IMR-90 (cell line): ENCODE results near the gene HSD3B2. TPM values are rescaled to one million over a fixed set of nuclear protein-coding genes. Genes with fewer than 3 reads are reported as not detected.
"Not testable (repeated sequence)": the region's sequence is repeated elsewhere in the genome, so short reads cannot be mapped to it uniquely, and the experiment has no call there.

Source experiments
- ATAC-seq: fragments of 200-7000 bp; cut with Tn5 transposase; 2 replicates; pipeline ENCODE4 v1.9.1; 2020; ENCODE audit warnings: low read depth, mild to moderate bottlenecking, moderate library complexity
- BruUV-seq: library from RNA; stranded (reverse); fragments of 400-500 nt; replicated peaks from 2 replicates; lab custom pipeline; 2021; lab: Mats Ljungman, UMichigan
- CTCF ChIA-PET: fragments of 300-600 bp; formaldehyde crosslinking; extraction: SDS; loops from one replicate; lab custom pipeline; 2021; ENCODE audit warnings: antibody characterized with exemption; lab: Yijun Ruan, JAX
- POLR2A ChIA-PET: fragments of 300-600 bp; sonication (Branson Sonifier 250); formaldehyde crosslinking; loops from one replicate; lab custom pipeline; 2022; ENCODE audit warnings: antibody characterized with exemption; ENCODE audit not compliant: unreplicated experiment; lab: Charles Lee
- DNase-seq: peaks from one replicate; pipeline ENCODE4 v3.0.0; 2013
- H2AFZ ChIP-seq: replicated peaks from 2 replicates; pipeline ENCODE3; 2013; ENCODE audit warnings: low read length, mild to moderate bottlenecking; ENCODE audit not compliant: poor library complexity
- H2AK5ac ChIP-seq: 2 replicates; pipeline ENCODE4 v1.6.1; 2013; ENCODE audit warnings: low read depth, low read length, inconsistent platforms
- H2AK9ac ChIP-seq: replicated peaks from 2 replicates; pipeline ENCODE3; 2013; ENCODE audit warnings: mild to moderate bottlenecking, low read depth, low read length, moderate library complexity; ENCODE audit not compliant: poor library complexity
- H2BK120ac ChIP-seq: 2 replicates; pipeline ENCODE4 v1.6.1; 2013; ENCODE audit warnings: low read depth, low read length, inconsistent platforms
- H2BK15ac ChIP-seq: 3 replicates; pipeline ENCODE4 v1.6.1; 2013; ENCODE audit warnings: low read depth, low read length, inconsistent platforms
- H2BK20ac ChIP-seq: 2 replicates; pipeline ENCODE4 v1.6.1; 2013; ENCODE audit warnings: low read depth, mild to moderate bottlenecking, inconsistent platforms, low read length, moderate library complexity
- H2BK5ac ChIP-seq: 2 replicates; pipeline ENCODE4 v1.6.1; 2013; ENCODE audit warnings: mild to moderate bottlenecking, low read depth, low read length, inconsistent platforms; ENCODE audit not compliant: poor library complexity, severe bottlenecking
- H3K14ac ChIP-seq: replicated peaks from 2 replicates; pipeline ENCODE4 v1.6.1; 2013; ENCODE audit warnings: low read depth, low read length, inconsistent platforms
- H3K18ac ChIP-seq: 2 replicates; pipeline ENCODE4 v1.6.1; 2013; ENCODE audit warnings: low read depth, low read length, control low read depth
- H3K23ac ChIP-seq: 2 replicates; pipeline ENCODE4 v1.6.1; 2013; ENCODE audit warnings: low read depth, low read length, inconsistent platforms
- H3K27ac ChIP-seq: 2 replicates; pipeline ENCODE4 v1.5.1; 2013; ENCODE audit warnings: mild to moderate bottlenecking, control low read depth, low read length; ENCODE audit not compliant: insufficient read depth
- H3K27me3 ChIP-seq: 2 replicates; pipeline ENCODE4 v1.6.1; 2013; ENCODE audit warnings: low read length; ENCODE audit not compliant: control insufficient read depth, insufficient read depth
- H3K36me3 ChIP-seq: 2 replicates; pipeline ENCODE4 v1.6.1; 2013; ENCODE audit warnings: low read length, mixed read lengths; ENCODE audit not compliant: control insufficient read depth, insufficient read depth
- H3K4ac ChIP-seq: 2 replicates; pipeline ENCODE4 v1.6.1; 2013; ENCODE audit warnings: low read depth, low read length, inconsistent platforms
- H3K4me1 ChIP-seq: 2 replicates; pipeline ENCODE4 v1.6.1; 2013; ENCODE audit warnings: low read length, mixed read lengths; ENCODE audit not compliant: control insufficient read depth, insufficient read depth
- H3K4me2 ChIP-seq: 2 replicates; pipeline ENCODE4 v1.6.1; 2013; ENCODE audit warnings: low read depth, mild to moderate bottlenecking, control low read depth, low read length, moderate library complexity
- H3K4me3 ChIP-seq: 2 replicates; pipeline ENCODE4 v1.5.1; 2013; ENCODE audit warnings: low read depth, mild to moderate bottlenecking, control low read depth, low read length, moderate library complexity; ENCODE audit not compliant: insufficient read depth
- H3K56ac ChIP-seq: 2 replicates; pipeline ENCODE4 v1.6.1; 2013; ENCODE audit warnings: low read length, inconsistent platforms; ENCODE audit not compliant: insufficient read depth; ENCODE audit errors: extremely low read depth
- H3K79me1 ChIP-seq, 2 experiments: 2 replicates each; pipeline ENCODE4 v1.6.1; 2013; ENCODE audit warnings: low read length in 2 of 2, inconsistent platforms in 1 of 2, low read depth in 1 of 2
- H3K9ac ChIP-seq: 2 replicates; pipeline ENCODE4 v1.6.1; 2013; ENCODE audit warnings: low read depth, low read length, control low read depth
- H3K9me1 ChIP-seq: 2 replicates; pipeline ENCODE4 v1.6.1; 2013; ENCODE audit warnings: low read length, inconsistent platforms; ENCODE audit not compliant: insufficient read depth
- H3K9me3 ChIP-seq: 2 replicates; pipeline ENCODE4 v1.6.1; 2013; ENCODE audit warnings: low read length; ENCODE audit not compliant: control insufficient read depth, insufficient read depth
- H4K20me1 ChIP-seq: 2 replicates; pipeline ENCODE4 v1.6.1; 2013; ENCODE audit warnings: low read length, inconsistent platforms; ENCODE audit not compliant: insufficient read depth
- H4K5ac ChIP-seq: 2 replicates; pipeline ENCODE4 v1.6.1; 2013; ENCODE audit warnings: mild to moderate bottlenecking, low read depth, low read length, control low read depth
- H4K8ac ChIP-seq, 2 experiments: 2 replicates each; pipeline ENCODE4 v1.6.1; 2013; ENCODE audit warnings: low read depth in 2 of 2, low read length in 2 of 2, control low read depth in 1 of 2, inconsistent platforms in 1 of 2
- H4K91ac ChIP-seq: 2 replicates; pipeline ENCODE4 v1.6.1; 2013; ENCODE audit warnings: low read depth, low read length, inconsistent platforms; ENCODE audit not compliant: insufficient read depth
- POLR2A ChIP-seq: IDR thresholded peaks from 2 replicates; pipeline ENCODE4 v1.6.1; 2012; ENCODE audit warnings: mild to moderate bottlenecking, low read depth, low read length
- RAD21 ChIP-seq: IDR thresholded peaks from 2 replicates; pipeline ENCODE4 v1.6.1; 2012; ENCODE audit warnings: low read length, improper control_type of control experiment
- WGBS, 2 experiments: methylation state at CpG; one replicate each; pipeline versions ENCODE4 v1.1.5 to v1.1.7; 2013; ENCODE audit warnings: missing lambda C conversion rate in 2 of 2; ENCODE audit not compliant: insufficient read length in 1 of 2; ENCODE audit errors: extremely low coverage in 2 of 2; 5-methylcytosine and 5-hydroxymethylcytosine counted together
- dilution Hi-C: fragments of 300-500 bp; cut with HindIII; formaldehyde crosslinking; loops from one replicate; pipeline ENCODE4 v1.14.3; 2018; ENCODE audit warnings: low sequenced_read_pairs; ENCODE audit not compliant: unreplicated experiment
- in situ Hi-C: fragments of 300-500 bp; cut with MboI; formaldehyde crosslinking; loops from 3 replicates; pipeline ENCODE4 v1.14.3; 2019; ENCODE audit warnings: low sequenced_read_pairs, inconsistent platforms, mixed read lengths
- intact Hi-C: fragments of 100-400 bp; cut with micrococcal nuclease; formaldehyde crosslinking; loops from 2 replicates; pipeline ENCODE4 v1.10.0; 2022
- polyA plus RNA-seq, 3 experiments: library from polyadenylated mRNA; depleted of rRNA; stranded (reverse); fragments of >200 nt; gene quantifications; 2 replicates each; pipeline ENCODE4 v1.2.3, GENCODE V29; 2012; ENCODE audit warnings: low replicate concordance in 1 of 3
- total RNA-seq: library from RNA; depleted of rRNA; stranded (reverse); fragments of >200 nt; gene quantifications from 2 replicates; pipeline ENCODE4 v1.2.3, GENCODE V29; 2012
- TF ChIP-seq, protein P1 (sequence below): conservative IDR thresholded peaks from 2 replicates; pipeline ENCODE4 v1.5.1; 2012; ENCODE audit warnings: mild to moderate bottlenecking, low read depth, low read length, improper control_type of control experiment

HSD3B2 gene
- total and polyA plus RNA-seq, 2 of the 4 experiments (the other 2 are of a cell fraction): not detected

DNA sequence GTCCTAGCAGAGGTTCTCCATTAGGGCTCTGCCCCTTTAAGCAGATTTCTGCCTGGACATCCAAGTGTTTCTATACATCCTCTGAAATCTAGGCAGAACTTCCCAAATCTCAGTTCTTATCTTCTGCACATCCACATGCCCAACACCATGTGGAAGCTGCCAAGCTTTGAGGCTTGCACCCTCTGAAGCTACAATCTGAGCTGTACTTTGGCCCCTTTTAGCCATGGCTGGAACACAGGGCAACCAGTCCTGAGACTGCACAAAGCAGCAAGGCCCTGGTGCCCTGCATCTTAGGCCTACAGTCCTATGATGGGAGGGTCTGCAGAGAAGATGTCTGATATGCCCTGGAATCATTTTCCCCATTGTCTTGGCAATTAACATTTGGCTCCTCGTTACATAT lies 38.4 kb upstream of the HSD3B2 start:
- Histone ChIP-seq H3K9ac (no peak overlapping the region), H2AK5ac (no peak overlapping the region), H3K56ac (no peak overlapping the region), H3K4ac (no peak overlapping the region), H2AK9ac (no peak overlapping the region), H3K4me2 (no peak overlapping the region), H3K18ac (no peak overlapping the region), H3K9me3 (no peaks in the 10 kb centered on the region), H3K27ac (no peak overlapping the region), H4K8ac (no peak overlapping the region), H2BK120ac (no peak overlapping the region), H3K14ac (no peak overlapping the region), H3K9me1 (no peaks in the 10 kb centered on the region), H2BK5ac (no peak overlapping the region), H4K91ac (no peak overlapping the region), H4K5ac (no peak overlapping the region), H3K27me3 (no peaks in the 10 kb centered on the region), H2BK20ac (no peak overlapping the region), H3K23ac (no peak overlapping the region), H3K4me3 (no peak overlapping the region), H2AFZ (no peak overlapping the region), H3K4me1 (no peaks in the 10 kb centered on the region), H2BK15ac (no peak overlapping the region), H4K20me1 (no peaks in the 10 kb centered on the region), H3K79me1 (no peaks in the 10 kb centered on the region), H3K36me3 (no peaks in the 10 kb centered on the region)
- no peak for DNase-seq
- WGBS, 2 experiments: no CpG with 5 or more reads among the region's 1 CpG
- intact Hi-C loops: no loop called here
- POLR2A ChIA-PET: no interaction called here
- BruUV-seq: no TSS peak
- in situ Hi-C loops: no loop called here
- no peak for TF ChIP-seq RAD21
- TF ChIP-seq, protein P1, sequence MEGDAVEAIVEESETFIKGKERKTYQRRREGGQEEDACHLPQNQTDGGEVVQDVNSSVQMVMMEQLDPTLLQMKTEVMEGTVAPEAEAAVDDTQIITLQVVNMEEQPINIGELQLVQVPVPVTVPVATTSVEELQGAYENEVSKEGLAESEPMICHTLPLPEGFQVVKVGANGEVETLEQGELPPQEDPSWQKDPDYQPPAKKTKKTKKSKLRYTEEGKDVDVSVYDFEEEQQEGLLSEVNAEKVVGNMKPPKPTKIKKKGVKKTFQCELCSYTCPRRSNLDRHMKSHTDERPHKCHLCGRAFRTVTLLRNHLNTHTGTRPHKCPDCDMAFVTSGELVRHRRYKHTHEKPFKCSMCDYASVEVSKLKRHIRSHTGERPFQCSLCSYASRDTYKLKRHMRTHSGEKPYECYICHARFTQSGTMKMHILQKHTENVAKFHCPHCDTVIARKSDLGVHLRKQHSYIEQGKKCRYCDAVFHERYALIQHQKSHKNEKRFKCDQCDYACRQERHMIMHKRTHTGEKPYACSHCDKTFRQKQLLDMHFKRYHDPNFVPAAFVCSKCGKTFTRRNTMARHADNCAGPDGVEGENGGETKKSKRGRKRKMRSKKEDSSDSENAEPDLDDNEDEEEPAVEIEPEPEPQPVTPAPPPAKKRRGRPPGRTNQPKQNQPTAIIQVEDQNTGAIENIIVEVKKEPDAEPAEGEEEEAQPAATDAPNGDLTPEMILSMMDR: no peak
- TF ChIP-seq POLR2A: no peak
- dilution Hi-C loops: no loop called here
- CTCF ChIA-PET: no interaction called here
- ATAC-seq: no peak

DNA sequence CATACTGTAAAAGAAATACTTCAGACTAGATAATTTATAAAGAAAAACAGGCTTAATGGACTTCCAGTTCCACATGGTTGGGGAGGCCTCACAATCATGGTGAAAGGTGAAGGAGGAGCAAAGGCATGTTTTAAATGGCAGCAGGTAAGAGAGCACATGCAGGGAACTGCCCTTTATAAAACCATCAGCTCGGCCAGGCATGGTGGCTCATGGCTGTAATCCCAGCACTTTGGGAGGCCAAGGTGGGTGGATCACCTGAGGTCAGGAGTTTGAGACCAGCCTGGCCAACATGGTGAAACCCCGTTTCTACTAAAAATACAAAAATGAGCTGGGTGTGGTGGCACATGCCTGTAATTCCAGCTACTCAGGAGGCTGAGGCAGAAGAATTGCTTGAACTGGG lies 37.4 kb upstream of the HSD3B2 start:
- H3K4ac ChIP-seq, H4K8ac ChIP-seq, H3K9me3 ChIP-seq, H2BK120ac ChIP-seq, H3K27ac ChIP-seq, H2BK5ac ChIP-seq, H3K9me1 ChIP-seq, H2AK9ac ChIP-seq, dilution Hi-C loops, H3K14ac ChIP-seq, H3K56ac ChIP-seq, H2BK15ac ChIP-seq, ATAC-seq, H3K36me3 ChIP-seq, in situ Hi-C loops, H2BK20ac ChIP-seq, H3K18ac ChIP-seq, H4K91ac ChIP-seq, H3K27me3 ChIP-seq, POLR2A ChIA-PET, H3K4me2 ChIP-seq, H4K20me1 ChIP-seq, H3K4me3 ChIP-seq, H3K4me1 ChIP-seq, DNase-seq, H3K9ac ChIP-seq, BruUV-seq, H3K23ac ChIP-seq, CTCF ChIA-PET, H3K79me1 ChIP-seq, intact Hi-C loops, H2AFZ ChIP-seq, H2AK5ac ChIP-seq, H4K5ac ChIP-seq: not testable (repeated sequence)
- WGBS, 2 experiments: no CpG with 5 or more reads among the region's 2 CpGs
